Activated naive CD4-positive, alpha-beta T cell treated with Interleukin-2 at 50 U/mL for 16 hours (primary cell): ENCODE measurements around the gene ANO7.

Experiments
- DNase-seq: peaks from one replicate; pipeline ENCODE4 v3.0.0-alpha.2; 2020

Gene ANO7

DNA sequence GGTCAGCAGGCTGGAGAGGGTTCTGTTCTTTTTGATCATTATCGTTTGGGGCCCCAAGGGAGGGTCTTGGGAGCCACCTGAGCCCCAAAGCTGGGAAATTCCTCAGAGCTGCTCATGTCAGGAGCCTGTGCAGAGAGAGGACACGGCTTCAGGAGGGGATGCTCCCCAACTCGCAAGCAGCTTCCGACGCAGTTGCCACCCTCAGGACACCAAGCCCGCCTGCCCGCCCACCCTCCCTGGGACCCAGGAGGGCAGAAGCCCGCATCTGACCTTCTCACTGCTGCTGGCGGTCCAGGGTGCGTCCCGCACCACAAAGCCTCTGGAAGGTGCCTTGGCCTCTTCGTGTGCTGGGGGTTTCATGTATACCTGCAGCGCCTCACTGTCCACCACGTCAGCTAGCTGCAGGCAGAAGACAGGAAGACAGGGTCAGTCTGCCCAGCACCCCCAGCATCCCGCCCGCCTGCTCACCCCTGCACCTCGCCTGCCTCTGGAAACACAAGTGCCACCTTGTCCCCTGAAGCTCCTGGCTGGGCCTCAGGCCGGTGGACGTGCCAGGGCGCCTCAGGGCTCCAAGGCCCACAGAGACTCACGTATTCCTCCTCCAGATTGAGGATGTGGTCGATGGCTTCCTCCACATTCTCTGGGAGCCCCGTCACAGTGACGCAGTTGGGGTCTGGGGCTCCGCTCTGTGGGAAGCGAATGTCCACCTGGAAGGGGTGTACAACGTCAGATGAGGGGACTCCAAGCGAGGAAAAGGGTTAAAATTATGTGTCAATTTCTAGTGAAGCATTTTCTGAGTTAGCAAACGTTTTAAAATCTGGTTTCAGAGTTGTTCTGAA lies 41.3 kb downstream of the ANO7 start:
- no peak for DNase-seq

DNA sequence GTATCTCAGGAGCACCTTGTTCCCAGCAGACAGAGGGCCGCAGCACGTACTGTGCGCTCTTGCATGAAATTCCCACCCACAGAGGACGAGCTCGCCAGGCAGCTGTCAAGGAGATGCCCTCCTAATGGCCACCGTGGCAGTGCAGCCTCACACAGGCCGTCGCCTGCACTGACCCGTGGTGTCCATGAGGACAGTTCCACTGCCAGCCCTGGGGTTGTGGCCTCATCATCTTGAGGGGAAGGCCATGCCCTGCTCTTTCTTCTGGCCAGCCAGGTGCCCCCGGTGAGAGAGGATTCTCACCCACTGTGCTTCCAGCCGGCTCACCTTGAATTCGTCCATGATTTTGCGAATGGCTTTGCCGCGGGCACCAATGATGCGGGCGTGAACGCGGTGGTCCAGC lies 42.0 kb downstream of the ANO7 start:
- DNase-seq: no peak

DNA sequence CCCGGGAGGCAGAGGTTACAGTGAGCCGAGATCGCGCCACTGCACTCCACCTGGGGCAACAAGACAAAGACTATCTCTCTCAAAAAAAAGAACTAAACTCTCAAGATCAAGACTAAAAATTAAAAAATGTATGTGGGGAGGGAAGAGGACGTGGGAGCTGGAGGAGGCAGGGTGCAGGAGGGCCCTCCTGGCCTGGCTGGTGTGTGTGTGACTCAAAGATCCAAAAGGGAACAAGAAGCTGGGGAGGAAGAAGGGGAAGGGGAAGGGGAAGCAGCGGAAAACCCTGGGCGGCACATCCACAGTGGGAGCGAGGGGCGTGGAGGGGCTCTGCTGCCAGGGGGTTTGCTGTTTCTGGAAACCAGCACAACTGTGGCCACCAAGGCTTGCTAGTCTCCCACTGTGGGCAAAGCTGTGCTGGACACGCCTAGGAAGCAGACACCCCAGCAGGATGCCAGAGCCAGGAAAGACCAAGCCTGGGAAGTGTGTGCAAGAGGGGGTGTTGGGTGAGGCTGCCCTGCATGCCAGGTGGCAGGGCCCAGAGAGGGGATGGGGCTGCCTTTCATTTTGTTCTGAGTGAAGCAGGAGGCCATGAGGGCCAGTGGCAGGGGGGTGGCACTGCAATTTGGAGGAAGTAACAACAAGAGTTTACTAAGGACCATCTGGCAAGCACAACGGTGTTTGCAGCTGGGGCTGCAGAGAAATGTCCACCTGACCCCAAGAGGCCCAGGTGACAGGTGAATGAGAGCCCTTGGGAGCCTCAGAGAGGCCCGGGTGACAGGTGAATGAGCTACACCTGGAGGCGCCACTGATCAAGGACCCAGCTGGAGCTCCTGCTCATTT lies 44.5 kb downstream of the ANO7 start:
- no peak for DNase-seq

DNA sequence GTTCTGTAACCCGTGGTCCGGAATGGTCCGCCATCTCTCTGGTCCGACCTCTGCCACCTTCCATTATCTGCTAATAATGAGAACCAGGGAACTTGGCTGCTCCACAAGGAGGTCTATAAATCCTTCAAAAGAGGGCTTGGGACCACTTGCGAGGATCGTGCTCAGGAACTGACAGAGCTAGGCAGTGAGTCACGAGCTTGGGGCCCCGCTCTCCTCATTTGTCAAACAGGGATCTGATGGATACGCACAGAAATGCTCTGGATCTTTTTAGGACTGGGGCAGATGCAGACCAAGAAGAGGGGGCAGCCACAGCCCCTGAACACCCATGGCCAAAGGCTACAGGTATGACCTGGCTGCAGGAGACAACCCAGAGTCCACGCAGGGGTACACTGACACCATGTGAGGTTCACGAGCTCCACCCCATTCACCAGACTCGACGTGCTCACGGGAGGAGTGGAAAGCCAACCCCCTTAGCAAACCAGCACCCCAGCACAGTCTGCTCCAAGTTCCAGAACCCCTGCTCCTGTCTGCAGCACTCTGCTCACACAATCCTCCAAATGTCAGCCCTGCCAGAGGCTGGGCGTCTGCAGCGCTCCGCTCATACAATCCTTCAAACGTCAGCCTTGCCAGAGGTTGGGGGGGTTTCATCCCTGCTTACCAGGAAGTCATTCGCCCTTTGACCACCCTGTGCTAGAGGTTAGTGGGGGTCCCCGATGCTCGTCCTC lies 45.8 kb downstream of the ANO7 start:
- DNase-seq: no peak

DNA sequence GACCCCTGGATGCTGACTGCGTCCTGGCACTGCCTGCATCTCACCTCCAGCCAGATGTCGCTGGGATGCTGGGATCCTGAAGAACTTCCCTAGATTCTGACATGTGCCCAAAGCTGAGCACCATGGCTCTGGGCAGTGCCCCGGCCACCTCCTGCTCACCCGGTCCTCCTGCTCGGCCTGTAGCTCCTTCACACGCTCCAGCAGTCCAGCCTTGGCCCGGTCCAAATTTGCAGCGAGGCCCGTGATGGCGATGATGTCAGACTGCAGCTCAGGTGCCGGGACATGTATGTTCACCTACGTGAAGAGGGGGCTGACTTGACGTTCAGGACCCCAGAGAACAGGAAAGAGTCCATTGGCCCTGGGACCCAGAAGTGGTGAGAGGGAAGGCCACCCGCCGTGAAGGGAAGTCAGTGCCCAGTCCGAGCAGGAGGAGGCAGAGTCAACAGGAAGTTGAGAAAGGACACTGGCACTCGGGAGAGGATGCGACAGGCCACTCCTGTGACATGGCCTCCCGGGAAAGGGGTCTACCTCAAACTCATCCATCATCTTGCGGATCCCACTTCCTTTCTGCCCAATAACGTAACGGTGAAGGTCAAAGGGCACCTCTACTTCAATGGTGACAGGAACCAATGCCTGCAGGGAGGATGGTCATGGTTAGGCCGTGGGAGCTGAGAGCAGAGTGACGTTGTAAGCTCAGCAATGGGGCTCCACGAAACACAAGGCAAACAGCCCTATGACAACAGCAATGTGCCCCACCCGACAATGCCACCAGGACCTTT lies 46.7 kb downstream of the ANO7 start:
- no peak for DNase-seq

DNA sequence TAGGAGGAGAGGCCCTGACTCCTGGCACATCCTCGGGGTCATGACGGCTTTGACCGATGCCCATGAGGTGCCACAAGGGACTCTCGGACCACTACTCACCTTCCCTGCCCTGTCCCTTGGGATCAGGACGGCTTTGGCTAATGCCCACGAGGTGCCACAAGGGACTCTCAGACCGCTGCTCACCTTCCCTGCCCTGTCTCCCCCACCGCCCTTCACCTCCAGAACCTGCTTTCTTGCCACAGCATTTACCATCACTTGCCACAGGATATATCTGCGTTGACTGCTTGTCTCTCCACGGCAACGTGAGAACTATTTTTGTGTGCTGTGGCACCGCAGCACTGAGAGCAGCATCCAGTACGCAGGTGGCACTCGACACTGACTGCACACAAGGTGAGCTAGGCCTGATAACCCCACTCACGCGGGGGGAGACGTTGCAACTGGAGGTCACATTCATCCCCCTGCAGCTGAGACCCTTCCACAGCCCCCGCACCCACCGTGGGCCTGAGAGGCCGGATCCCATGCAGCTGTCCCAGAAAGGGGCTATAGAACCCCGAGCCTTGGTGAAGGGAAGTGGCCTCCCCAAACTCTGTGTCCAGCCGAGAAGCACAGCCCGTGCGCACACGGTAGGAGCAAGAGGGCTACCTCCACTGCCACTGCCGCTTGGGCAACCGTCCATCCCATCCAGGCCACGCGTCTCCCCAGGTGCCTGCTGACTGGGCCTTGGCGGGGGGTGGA lies 47.5 kb downstream of the ANO7 start:
- DNase-seq: no peak

DNA sequence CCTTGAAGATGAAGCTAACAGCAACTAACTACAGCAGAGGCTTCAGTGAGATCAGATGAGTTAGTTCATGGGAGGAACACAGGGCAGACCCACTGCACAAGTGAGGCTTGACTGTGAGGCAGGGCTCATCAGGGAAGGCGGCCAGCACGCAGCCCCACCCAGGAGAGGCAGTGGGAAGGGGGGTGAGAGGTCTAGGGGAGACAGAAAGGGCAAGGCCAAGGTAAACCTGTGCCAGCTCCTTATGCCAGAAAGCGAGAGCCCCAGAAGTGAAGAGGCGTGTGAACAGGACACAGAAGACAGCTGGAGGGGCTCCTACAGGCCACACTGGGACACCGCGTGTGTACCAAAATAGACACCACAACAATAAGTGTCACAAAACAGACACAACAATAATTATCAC lies 48.6 kb downstream of the ANO7 start:
- no peak for DNase-seq

DNA sequence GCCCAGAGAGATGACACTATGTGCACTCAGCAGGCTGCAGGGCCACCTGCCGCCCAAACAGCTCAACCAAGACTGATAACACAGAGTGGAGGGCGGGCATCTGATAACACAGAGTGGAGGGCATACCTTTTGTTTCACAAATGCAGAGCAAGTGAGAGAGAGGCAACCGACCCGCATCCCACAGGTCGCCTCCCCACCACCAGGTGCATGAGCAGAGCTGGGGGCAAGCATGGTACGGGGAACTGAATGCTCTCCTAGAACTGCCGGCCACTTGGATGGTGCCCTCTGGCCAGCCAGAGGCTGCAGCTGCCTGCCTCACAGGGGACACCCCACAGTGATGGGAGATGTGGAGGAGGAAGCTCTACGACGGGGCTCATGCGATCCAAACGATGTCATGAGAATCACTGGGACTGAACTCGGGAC lies 49.5 kb downstream of the ANO7 start:
- DNase-seq: no peak

DNA sequence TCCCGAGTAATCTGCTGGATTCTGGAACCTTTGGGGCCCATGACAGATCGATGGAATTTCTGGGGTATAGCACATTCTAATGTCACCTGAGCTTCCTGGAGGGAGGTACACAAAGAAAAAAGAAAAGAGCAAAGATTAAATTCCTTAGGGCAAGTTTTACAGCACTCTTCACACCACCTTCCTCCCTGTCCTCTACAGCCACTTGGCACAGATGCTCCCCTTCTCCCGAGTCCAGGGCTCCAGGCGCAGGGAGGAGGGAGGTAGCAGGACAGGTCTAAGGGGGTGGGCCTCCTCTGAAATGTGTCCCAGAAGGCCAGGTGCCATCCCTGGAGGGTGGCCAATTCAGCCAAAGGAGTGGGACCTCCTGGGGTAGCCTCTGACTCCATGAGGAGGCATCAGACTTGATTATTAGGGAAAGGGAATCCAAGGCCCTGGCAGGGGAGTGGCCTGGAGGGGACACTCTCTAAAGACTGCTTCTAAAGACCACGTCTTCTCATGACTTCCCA lies 50.3 kb downstream of the ANO7 start:
- no peak for DNase-seq

DNA sequence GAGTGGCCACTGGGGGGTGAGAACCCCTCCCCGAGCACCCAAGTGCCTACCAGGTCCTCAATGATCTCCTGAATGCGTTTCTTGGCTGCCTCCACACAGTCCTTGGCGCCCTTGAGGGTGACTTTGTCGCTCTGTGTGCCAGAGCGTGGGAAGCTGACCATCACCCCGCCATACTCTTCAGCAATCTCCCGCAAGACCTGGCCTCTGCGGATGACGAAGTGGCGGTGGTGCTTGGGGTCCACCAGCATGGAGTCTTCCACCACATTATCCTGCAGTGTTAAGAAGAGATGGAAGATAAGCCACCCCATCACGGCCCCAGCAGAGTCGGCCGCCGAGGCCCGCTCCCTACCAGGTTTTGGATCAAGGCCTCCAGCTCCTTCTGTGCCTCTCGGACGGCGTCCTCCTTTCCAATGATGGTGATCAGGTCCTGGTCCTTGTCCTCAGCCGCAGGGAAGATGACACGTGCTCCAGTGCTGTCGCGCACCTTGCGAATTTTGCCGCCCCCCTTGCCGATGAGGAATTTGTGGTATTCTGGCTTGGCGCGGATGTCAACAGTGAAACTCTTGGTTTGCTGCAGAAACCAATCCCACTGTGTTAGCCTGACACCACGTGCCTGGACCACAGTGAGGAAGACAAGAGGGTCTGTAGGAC lies 51.2 kb downstream of the ANO7 start:
- DNase-seq: no peak

DNA sequence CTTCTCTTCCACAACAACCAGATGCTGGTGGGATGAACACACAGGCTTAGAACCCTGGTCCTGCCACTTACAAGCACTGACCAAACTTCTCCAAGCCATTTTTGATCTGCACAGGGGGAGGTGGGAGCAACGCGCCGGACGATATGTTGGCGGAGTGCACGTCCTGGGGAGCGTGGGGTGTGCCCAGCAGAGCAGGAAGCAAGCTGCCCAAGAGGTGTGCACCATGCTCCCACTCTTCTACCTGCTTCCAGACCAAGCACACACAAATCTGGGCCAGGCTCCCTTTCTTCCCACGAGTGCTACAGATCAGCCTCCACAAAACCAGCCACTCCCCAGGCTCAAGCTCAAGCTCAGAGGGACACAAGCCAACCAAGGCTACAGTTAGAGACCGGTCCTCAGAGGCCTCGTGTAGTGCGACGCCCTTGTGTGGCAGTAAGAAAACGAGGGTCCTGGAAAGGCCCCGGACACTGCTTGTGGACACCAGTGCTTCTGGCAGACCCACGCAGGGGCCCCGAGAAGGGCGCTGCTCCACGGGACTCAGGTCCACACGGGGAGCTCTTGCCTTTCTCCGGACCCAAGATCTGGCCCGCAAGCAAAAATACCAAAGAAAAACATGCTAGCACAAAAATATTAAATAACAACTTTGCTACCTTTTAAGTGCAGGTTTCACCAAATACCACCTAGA lies 52.0 kb downstream of the ANO7 start:
- DNase-seq: no peak

DNA sequence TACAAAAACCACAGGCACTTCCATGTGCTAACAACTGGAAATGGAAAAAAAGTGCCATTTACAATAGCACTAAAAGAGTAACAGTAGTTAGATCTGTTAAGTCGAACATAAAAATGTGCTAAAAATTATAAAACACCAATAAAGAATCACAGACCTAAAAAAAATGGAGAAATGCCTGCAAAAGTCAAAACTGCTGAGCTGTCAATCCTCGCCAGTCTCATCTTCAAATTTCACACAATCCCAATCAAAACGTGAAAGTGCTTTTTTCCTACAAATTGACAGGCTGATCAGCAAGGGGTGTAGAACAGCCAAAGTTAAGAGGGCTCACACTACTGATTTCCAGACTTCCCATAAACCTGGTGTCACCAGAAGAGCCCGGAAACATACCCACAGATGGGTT lies 53.2 kb downstream of the ANO7 start:
- no peak for DNase-seq

DNA sequence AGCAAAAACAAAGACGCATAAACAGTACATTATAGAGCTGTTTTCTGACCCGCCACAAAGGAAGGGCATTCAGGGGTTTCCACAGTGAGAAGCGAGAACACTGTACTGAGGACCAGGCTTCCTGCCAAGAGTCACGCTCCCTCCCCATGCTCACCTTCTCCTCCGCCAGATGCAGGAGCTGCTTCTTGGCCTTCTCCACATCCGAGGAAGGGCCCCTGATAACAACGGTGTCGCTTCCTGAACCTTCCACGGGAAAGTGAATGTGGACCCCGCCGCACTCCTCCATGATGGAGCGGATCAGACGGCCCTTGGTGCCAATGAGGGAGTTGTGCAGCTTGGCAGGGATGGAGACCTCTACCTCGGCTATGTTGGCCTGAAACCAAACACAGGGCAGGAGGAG lies 53.8 kb downstream of the ANO7 start:
- DNase-seq: no peak

DNA sequence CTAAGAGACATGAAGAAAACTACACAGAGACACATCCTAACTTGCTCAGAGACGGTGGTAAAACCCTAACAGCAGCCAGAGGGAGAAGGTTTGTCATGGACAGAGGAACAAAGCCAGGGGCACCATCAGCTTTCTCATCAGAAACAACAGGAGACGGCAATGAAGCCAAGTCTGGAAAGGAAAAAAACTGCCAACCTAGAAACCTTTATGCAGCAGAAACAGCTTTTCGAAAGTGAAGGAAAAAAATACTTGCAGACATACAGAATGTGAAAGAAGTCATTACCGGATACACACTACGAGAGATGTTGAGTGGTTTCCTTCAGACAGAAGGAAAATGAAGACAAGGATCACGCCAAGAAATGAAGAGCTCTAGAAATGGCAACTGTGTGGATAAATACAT lies 55.9 kb downstream of the ANO7 start:
- DNase-seq: no peak

DNA sequence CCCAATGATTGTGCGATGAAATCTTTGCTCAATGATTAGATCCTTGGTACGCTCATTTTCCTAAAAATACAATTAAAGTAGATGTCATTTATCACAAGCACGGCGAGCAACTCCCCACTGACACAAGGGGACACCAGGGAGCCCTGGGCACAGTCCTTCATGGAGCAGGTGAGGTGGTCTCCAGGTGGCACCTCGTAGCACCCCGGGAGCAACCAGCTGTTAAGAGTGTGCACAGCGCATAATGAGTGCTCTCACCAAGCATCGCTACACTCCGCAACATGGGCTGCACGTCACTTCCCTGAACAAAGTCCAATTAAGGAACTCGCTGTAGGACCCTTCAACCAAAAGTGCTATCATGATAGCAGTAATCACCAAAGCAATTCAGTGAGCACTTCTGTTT lies 59.8 kb downstream of the ANO7 start:
- no peak for DNase-seq

DNA sequence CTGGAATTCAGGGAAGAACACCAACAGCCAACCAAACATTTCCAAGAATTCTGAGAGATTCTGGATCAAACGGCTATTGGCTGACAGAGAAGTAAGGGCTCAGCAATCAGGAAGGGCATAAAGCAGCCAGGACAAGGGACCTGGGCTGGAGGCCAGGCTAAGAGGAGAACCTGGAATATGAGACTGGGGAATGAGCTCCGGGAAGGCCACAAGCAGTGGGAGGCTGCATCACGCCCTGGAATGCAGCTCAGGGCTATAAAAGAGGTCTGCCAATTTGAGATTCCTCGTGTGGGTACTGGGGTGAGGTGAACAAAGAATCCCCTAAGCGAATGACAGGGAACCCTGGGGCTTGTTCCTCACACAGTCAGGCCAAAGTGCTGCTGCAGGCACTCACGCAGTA lies 60.4 kb downstream of the ANO7 start:
- no peak for DNase-seq

DNA sequence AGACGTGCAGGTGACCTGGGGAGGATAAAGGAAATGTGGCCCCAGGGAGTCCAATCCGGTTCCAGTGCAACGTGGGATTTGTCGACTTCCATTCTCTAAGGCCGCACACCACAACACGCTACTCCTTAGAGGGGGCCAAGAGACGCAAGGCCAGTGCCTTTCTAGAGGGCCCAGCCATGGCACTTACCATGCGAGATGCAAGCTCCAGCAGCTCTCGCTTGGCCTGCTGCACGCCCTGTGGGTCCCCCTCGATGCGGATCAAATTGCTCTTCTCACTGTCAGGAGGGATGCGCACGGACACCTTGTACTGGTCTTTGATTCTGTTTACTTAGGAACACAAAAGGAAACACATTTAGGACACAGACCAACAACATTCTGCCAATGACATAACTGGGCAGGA lies 61.2 kb downstream of the ANO7 start:
- no peak for DNase-seq

DNA sequence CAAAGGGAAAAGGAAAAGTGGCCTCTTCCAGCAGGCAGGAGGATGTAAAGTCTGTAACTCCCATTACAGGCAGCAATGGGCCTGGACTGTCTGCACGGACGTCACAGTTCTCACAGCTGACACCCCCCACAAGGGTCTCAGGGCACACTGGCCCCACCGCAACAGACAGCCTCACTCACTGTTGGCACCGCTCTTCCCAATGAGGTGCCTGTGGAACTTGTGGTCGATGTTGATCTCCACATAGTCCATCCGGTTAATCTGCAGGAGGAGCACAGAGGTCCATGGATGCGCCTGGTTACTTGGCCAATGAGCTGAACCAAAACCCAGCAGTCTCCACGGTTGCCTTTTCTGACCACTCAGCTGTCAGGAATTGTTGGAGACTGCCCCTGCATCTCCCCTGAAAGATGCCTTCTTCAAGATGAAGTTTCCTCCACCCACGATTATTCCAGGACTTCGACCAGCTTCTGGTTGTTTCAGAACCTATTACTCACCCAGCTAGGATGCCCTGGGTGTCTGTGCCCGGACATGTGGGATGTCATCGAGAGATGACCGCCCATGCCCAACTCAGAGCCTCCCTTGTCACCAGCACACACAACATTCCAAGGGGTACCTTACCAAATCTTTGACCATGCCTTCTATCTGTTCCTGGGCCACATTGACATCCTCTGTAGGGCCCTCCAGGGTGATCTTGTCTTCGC lies 64.5 kb downstream of the ANO7 start:
- no peak for DNase-seq

DNA sequence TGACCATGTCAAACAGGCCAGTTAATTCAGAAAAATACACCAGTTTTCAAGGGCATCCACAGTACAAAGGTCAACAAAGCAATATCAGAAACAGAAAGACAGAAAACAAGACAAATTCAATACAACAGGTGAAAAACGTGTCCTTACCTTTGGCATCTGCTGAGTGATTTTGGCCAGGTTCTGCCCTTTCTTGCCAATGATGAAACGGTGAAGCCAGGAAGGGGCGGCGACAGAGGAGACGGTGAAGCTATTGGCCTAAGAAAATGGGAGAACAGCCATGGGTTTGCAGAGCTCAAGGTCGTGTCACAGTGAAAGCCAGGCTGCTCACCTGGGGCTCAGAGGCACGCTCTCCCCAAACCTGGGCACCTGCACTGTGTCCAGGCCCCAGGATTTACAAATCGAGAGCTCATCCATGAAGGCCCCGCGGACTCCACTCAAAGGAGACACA lies 66.5 kb downstream of the ANO7 start:
- DNase-seq: no peak
